Activated CD4-positive, alpha-beta T cell treated with anti-CD3 and anti-CD28 coated beads, Interleukin-2, amount 50 U/mL, for 16 hours (primary cell): ENCODE results near the gene SCN8A.

ENCODE experiments used
- DNase-seq: peaks from one replicate; pipeline ENCODE4 v3.0.0-alpha.2; 2020

SCN8A gene

DNA sequence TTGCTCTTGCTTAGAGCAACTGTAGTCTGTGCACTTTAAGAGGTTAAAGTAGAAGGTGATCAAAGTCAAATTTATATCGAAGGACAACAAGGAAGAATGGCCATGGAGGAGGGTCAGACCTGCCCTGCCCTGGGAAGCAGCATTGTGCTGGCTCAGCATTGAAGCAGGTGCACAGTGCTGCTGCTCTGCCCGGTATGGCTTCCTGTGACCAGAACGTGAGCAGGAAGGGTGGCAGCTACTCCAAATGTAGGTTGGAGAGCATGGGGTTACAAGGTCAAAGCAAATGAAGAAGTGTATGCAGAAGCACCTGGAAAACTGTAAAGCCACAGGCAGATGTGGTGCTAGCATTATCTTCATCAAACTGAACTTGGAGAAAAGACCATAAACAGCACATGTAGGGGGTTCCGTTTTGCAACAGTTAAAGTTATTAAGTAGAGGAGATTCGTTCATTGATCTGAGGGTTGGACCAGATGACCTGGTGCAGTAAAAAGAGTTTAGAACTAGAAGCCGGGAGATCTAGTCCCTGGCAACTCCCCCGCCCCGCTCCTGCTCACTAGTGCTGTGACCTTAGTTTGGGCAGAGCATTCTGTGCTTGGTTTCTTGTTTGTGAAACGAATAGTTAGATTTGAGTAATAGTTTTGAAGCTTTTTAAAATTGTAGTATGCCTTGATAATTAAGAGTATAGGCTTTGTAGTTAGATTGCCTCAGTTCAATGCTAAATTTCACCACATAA lies 84.2 kb downstream of the SCN8A start:
- no peak for DNase-seq

DNA sequence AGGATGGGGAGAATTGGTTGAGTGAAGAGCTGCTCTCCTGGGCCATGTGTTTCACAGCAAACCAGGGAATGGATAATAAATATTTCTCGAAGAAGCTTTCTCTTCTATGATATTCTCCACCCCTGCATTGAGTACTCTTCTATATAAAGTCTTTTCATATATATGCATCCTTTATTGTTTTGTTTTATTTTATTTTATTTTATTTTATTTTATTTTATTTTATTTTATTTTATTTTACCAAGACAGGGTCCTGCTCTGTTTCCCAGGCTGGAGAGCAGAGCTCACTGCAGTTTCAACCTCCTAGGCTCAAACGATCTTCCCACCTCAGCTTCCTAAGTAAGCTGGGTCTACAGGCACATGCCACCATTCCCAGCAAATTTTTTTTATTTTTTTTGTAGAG lies 85.8 kb downstream of the SCN8A start:
- DNase-seq, result no peak

DNA sequence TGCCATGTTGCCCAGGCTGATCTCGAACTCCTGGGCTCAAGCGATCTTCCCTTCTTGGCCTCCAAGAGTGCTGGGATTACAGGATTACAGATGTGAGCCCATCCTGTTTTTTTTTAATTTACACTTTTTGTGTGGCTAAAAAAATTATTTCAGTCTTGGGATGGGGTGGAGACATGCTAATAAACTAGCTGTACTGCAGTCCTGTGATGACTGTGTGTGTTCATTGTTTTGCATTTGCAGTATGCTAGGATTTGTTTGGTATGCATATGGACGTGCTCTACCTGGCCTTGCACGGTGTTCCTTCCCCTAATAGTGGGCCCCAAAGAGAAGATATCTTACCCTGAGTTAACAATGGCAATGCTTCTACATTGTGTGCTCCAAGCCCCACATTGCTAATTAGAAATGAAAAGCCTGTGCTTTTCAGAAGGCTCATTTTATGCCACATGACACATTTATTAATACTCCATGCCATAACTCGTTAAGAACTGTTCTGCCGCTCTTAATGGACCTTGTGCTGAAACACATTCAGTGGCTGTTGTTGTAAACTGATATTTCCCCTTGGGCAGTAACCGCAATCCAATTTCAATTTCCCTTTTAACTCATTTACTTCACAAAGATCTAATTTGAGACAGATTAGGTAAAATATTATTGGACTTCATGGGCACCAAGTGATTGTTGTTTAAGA lies 86.4 kb downstream of the SCN8A start:
- no peak for DNase-seq

DNA sequence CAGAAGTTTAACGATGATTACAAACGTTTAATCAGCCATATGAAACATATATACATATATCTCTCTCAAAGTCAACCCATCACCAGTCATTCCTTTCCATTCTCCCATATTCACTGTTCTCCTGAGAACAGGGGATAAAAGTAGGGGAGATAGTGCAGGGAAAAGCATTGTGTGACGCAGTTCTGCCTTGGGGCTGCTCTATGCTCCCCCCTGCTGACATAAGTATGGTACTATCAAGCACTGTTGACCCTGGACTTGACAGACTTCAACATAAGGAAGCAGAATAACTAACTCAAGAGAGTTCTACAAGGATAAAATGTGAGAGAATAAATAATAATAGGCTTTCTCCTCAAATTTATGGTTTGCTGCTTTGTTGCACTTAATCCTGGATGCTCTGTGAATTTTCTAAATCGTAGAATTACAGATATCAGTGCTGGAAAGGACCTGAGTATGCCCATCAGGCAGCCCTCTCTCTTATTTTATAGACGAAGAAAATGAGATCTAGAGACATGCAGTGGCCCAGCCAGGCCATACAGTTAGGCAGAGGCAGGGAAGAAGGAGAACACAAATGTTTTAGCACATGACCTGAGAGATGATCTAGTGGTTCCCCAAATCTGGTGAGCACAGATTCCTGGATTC lies 87.2 kb downstream of the SCN8A start:
- peak; percentile 31 for DNase-seq

DNA sequence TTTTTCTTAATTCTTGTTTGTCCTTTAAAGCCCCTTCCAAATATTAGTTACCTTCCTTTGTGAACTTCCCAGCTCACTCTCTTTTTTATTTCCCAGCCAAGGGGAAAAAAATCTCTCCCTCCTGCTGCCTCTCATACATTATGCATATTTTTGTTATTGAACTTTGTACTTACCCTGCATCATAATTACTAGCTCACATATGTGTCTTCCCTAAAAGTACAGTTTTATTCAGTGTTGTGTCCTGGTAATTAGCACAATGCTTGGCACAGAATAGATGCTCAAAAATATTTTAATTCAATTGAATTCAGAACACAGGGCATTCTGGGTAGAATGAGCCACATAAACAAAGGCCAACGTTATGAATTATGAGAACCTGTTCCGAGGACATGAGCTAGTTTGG lies 91.9 kb downstream of the SCN8A start:
- no peak for DNase-seq

DNA sequence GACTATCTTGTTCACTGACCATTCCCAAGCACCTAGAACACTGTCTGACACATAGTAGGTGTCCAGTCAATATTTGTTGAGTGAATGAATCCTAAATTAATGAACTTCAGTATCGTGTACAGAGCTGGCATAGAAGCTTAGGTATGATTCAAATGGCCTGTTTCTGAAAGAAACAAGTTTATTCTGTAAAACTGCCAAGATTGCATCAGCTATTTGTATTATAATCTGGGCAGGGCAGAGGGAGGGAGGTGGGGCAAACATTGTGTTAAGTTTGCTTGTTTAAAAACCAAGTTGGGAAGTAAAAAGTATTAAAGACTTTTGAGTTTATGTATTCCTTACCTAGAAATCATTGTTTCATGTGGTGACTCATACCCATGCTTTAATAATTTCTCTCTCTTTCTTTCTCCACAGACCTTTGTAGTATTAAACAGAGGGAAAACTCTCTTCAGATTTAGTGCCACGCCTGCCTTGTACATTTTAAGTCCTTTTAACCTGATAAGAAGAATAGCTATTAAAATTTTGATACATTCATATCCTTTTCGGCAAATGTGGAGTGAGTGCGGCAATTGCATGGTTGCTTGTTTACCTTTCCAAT lies 92.8 kb downstream of the SCN8A start:
- DNase-seq, result no peak

DNA sequence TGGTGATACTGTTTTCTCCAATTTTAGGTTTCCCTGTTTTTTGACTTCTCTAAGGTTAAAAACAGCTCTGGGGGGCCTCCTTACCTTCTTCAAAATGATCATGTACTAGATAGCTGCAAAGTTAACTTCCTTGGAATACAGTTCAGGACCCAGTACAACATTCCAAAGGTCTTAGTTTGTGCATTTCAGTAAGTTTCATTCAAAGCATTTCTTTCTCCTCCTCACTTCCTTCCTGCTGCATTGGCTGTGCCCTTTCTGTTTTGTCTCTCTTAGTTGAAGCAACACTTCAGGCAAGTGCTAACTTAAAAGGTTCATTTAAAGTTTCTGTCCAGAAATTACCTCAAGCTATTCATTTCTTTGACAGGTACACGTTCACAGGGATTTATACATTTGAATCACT lies 95.7 kb downstream of the SCN8A start:
- DNase-seq, result no peak

DNA sequence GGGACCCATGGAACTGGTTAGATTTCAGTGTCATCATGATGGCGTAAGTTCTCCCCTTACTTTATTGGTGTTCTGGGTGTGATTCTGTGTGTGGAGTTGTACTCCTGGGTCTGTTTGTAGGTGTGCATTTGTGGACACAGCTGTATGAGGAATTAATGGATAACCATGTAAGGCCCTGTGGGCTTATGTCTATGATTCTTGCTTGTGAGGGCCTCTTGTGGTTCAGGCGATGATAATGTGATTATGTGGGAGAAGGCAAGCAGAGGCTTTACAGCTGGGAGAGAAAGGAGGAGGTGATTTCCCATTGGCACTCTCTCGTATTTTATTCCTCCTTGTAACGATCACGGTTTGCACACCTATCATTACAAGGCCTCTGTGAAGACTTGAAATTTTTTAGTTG lies 96.1 kb downstream of the SCN8A start:
- DNase-seq, result no peak

DNA sequence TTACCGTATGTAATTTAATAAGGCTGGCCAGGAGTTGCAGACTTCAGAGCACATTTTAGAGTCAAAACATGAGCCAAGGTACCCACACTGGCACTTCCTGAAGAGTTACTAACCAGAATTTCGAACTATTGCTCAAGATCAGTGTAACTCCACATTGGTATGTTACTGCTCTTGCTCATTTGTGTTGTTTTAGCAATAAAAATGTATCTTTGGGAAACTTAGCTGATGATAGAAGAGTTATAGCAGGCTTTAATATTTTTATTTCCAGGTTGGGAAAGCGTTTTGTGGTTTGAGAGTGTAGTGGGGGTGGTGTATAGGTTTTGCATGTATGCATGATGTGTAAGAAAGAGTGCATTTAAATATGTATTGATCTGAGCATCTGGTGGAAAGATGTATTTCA lies 96.6 kb downstream of the SCN8A start:
- DNase-seq, result peak; percentile 5

DNA sequence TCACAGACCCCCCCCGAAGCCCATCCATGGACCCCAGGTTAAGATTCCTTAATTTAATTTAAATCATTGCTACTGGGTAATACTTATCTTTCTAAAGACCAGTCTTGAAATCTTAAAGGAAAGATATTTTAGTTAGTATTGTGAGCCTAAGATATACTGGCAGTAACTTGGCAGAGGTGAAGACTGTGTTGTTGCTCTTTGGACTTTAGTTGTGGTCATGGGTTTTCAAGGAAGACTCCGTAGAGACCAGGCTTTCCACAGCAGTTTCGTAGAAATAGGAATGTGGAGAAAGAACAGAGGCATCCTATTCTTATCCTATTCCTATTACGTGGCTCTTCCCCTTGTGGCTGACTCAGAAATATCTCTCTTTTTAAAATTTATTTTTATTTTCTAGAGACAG lies 99.0 kb downstream of the SCN8A start:
- DNase-seq, result no peak

DNA sequence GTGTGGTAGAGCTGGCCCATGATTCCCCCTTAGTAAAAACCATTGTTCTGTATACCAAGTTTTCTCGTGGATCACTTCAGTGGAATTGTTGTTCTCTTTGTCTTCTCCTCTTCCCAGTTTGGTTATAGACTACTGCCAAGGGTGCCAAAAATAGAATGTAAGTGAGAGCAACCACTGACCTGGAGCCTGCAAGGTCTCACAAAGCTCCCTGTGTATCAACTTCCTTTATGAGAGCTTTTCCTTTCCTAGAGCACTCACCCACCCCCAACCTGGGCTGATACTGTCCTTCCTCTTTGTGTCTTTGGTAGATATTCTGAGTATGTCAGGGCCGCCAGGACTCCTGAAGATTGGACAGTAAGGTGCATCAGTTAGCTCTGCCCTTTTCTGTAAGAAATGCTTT lies 101.0 kb downstream of the SCN8A start:
- DNase-seq, result no peak

DNA sequence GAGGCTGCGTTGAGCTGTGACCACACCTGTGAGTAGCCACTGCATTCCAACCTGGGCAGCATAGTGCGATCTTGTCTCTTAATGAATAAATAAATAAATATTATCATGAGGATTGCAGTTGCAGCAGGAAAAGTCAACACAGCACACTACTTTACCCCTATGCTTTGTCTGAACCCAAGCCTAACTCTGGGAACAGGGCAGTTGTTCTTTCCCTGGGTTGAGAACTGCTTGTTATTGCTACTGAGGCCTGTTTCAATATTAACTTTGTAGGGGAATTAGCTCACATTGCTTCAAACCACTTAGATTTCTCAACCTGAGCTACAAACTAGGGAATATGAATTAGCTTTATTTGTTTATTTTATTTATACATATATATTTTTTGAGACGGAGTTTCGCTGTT lies 102.5 kb downstream of the SCN8A start:
- no peak for DNase-seq

DNA sequence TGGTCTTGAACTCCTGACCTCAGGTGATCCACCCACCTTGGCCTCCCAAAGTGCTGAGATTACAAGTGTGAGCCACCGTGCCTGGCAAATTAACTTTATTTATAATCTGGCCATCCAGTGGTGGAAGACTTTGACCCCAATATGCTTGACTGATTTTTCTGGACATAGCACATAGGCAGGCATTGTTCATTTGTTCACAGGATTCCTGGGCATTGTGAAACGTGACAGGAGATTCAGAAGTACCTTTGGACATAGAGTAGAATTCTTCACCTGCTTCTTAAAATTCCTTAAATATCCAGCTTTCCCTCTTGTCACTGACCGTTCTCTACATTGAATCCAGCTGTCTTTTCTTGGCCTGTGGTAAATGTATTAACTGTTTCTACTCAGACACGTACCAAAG lies 103.1 kb downstream of the SCN8A start:
- no peak for DNase-seq

DNA sequence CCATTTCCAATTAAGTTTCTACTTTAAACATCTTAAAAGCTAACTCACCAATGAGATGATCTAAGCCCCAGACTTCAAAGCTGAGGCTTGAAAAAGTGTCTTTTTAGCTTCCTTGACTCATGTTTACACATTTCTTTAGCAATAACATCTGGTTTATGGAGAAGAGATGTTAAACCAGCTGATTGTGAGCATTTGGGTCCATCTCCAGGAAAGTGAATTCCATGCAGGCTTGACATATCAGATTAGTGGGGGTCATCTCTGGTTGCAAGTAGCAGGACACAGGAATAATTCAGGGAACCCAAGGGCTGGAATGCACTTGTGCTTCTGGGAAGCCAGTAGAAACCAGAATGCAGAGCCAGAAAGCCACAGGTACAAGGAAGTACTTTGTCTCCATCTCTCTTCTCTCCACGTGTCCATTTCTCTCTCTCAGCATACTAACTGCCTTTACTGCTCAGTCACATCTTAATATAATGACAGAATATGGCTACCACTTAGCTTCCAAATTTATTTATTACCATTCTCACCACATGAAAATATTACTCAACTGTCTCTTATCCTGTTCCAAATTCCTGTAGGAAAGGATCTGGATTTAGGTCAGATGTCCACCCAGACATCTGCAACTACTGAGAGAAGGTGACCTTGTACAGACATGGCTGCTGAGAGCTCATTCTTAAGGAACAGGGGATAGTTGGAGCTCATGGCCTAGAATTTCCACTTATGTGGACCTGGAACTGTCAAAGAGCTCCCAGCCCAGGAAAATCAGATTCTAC lies 104.4 kb downstream of the SCN8A start:
- DNase-seq, result no peak

DNA sequence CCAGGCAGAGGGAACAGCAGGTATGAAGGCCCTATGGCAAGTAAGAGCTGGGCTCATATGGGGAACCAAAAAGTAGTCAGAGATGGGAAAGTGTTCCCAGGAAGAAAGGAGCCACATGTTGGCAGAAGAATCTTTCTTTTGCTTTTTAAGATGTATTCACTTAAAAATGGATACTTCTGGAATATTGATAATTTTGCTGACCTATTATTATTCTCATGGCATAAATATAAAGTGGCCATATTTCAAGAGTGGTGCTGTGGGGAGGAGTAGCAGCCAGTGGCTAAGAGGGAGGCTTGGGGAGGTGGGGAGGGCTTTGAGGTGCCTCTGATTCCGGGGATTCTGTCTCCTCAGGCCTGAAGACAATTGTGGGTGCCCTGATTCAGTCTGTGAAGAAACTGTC lies 108.2 kb downstream of the SCN8A start:
- DNase-seq, result no peak

DNA sequence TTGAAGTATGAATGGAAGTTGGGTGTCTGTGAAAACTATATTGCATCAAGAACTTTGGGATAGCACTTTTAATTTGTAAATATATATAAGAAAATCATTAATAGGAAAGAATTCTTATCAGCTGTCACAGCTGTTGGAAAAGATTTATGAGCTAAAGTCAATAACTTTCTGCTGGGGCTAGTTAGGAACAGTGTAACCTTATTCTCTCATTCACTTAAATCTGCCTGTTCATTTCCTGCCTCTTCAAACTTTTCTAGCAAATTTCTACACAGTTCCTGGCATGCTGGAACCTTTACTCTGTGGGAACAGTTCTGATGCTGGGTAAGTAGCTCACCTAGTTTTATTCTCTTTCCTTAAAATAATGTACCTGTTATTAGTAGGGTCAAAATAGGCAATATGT lies 109.9 kb downstream of the SCN8A start:
- no peak for DNase-seq

DNA sequence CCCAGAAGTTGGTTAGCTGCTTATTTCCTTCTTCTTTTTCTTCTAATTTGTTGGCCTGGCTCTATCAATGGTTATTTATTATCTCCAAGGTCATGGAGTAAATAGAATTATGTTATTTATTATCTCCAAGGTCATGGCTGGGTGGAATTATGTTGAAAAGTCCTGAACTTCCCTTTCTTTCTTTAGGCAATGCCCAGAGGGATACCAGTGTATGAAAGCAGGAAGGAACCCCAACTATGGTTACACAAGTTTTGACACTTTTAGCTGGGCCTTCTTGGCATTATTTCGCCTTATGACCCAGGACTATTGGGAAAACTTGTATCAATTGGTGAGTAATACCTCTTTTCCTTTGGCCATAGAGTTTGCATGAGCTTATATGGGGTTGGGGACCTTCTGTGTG lies 111.6 kb downstream of the SCN8A start:
- DNase-seq, result no peak

DNA sequence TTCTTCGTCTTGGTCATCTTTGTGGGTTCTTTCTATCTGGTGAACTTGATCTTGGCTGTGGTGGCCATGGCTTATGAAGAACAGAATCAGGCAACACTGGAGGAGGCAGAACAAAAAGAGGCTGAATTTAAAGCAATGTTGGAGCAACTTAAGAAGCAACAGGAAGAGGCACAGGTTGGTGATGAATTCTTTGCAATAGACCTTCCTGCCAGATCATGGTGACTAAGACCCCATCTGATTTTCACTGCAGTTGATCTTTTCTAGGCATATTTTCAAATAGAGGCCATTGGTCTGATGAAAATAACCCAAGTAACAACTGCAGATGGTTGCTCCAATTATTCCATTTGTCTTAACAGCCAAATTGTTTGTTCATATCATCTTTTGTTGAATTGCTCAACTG lies 114.4 kb downstream of the SCN8A start:
- DNase-seq, result no peak

DNA sequence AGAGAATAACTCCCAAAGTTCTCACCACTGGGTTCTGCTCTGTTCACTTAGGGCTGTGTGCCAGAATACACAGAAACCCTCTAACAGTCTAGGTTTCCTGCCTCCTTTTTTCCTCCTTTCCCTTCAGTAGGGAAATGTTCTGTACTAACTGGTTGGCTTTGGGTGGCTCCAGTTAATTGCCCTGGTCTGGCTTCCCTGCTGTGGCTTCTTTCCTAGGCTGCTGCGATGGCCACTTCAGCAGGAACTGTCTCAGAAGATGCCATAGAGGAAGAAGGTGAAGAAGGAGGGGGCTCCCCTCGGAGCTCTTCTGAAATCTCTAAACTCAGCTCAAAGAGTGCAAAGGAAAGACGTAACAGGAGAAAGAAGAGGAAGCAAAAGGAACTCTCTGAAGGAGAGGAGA lies 115.2 kb downstream of the SCN8A start:
- no peak for DNase-seq

DNA sequence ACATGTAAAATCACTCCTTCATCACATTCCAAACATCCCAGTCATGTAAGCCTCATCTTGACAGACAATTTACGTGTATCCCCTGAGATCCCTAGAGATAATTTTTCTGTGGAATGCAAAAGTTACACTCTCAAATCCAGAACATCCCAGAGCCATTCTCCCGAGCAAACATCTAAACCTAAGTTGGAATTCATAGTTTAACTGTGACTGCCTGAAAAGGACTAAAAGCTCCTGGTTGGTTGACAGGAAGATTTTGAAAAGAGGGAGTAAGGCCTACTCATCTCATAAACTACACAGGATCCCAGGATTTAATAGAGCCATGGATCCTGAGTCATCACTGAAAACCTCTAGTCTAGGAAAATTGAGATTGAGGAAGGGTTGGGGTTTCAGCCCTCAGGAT lies 123.6 kb downstream of the SCN8A start:
- no peak for DNase-seq

DNA sequence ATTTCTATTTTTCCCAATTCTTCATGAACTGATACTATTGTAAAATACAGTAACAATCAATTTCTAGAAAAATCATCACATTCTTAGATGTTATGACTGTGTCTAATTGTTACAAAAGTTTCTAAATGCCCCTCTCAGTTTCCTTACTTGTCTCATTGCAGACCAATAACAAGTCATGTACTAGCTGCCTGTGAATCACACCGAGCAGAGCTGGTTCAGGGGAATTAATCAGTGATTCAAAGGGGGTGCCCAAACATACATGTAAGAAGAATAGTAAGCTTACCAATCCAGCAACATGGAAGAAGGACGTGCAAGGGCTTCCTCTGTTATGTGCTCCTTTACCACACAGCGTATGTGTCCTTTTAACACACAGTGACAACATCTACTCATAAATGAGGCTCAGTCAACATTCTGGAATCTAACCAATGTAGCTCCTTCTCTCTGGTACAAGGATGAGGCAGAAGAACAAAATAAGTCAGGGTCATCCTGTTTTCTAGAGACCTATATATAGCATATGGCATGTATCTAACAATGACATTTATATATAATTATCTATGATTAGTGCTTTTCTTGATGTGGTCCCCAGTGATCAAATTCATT lies 126.4 kb downstream of the SCN8A start:
- DNase-seq, result no peak

DNA sequence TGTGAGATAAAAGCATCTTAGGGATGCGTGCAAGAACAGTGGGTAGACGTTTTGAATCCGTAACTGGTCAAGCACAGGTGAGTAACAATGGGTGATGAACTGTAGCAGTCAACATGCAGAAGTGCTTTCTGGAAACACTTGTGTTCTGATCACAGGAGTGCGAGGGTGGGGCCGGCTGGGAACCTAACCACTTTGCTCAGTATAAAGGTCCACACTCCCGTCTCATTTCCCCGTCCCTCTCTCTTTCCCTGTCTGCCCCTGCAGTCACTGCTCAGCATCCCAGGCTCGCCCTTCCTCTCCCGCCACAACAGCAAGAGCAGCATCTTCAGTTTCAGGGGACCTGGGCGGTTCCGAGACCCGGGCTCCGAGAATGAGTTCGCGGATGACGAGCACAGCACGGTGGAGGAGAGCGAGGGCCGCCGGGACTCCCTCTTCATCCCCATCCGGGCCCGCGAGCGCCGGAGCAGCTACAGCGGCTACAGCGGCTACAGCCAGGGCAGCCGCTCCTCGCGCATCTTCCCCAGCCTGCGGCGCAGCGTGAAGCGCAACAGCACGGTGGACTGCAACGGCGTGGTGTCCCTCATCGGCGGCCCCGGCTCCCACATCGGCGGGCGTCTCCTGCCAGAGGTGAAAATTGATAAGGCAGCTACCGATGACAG lies 130.4 kb downstream of the SCN8A start:
- DNase-seq, result peak; percentile 31
